PC-9 (cell line): ENCODE data around the gene MTO1. TPM values are rescaled to one million over a fixed set of nuclear protein-coding genes. Genes with fewer than 3 reads are reported as not detected.

Experiments
- BruUV-seq: library from RNA; stranded (reverse); fragments of 400-500 nt; replicated peaks from 2 replicates; lab custom pipeline; 2021; lab: Mats Ljungman, UMichigan
- CTCF ChIA-PET: fragments of 300-600 bp; sonication (Branson Sonifier 250); formaldehyde crosslinking; loops from one replicate; lab custom pipeline; 2022; ENCODE audit warnings: antibody characterized with exemption; lab: Charles Lee
- POLR2A ChIA-PET: fragments of 300-600 bp; sonication (Branson Sonifier 250); formaldehyde crosslinking; loops from one replicate; lab custom pipeline; 2022; ENCODE audit warnings: antibody characterized with exemption; ENCODE audit not compliant: unreplicated experiment; lab: Charles Lee
- DNase-seq, 2 experiments: peaks; one replicate each; pipeline versions ENCODE4 v3.0.0 to v3.0.0-alpha.2; 2015 to 2022; ENCODE audit warnings: mixed read lengths in 1 of 2
- H2AFZ ChIP-seq: fragments of 200-600 bp; sonication (generic); 2 replicates; pipeline ENCODE4 v1.8.1; 2017; ENCODE audit warnings: antibody characterized with exemption
- H3F3A ChIP-seq: fragments of 200-600 bp; sonication (generic); 2 replicates; pipeline ENCODE4 v1.8.1; 2017; ENCODE audit warnings: antibody characterized with exemption, mild to moderate bottlenecking, low read depth; ENCODE audit not compliant: insufficient read depth
- H3K27ac ChIP-seq: fragments of 200-600 bp; sonication (generic); 2 replicates; pipeline ENCODE4 v1.6.1; 2016; ENCODE audit warnings: mixed run types
- H3K27me3 ChIP-seq: fragments of 200-600 bp; sonication (generic); 2 replicates; pipeline ENCODE4 v1.6.1; 2016; ENCODE audit warnings: low read depth, mixed run types; ENCODE audit not compliant: insufficient read depth
- H3K36me3 ChIP-seq: fragments of 200-600 bp; sonication (generic); 2 replicates; pipeline ENCODE4 v1.6.1; 2016; ENCODE audit warnings: low read depth, mixed run types
- H3K4me1 ChIP-seq: fragments of 200-600 bp; sonication (generic); replicated peaks from 2 replicates; pipeline ENCODE4 v1.6.1; 2016; ENCODE audit warnings: mixed run types; ENCODE audit not compliant: insufficient read depth
- H3K4me2 ChIP-seq: fragments of 200-600 bp; sonication (generic); 2 replicates; pipeline ENCODE4 v1.6.1; 2017; ENCODE audit warnings: mixed run types
- H3K4me3 ChIP-seq: fragments of 200-600 bp; sonication (generic); 2 replicates; pipeline ENCODE4 v1.6.1; 2016; ENCODE audit warnings: mixed run types
- H3K79me2 ChIP-seq: fragments of 200-600 bp; sonication (generic); 2 replicates; pipeline ENCODE4 v1.6.1; 2017; ENCODE audit warnings: low read depth, mixed run types
- H3K9me2 ChIP-seq: fragments of 200-600 bp; sonication (generic); 2 replicates; pipeline ENCODE4 v1.8.1; 2017; ENCODE audit warnings: mild to moderate bottlenecking; ENCODE audit not compliant: insufficient read depth
- H3K9me3 ChIP-seq: fragments of 200-600 bp; sonication (generic); 2 replicates; pipeline ENCODE4 v1.8.1; 2016; ENCODE audit warnings: low read depth; ENCODE audit not compliant: insufficient read depth
- H4K20me1 ChIP-seq: fragments of 200-600 bp; sonication (generic); 2 replicates; pipeline ENCODE4 v1.8.1; 2017; ENCODE audit not compliant: insufficient read depth
- EZH2 ChIP-seq: fragments of 200-600 bp; sonication (generic); IDR thresholded peaks from 2 replicates; pipeline ENCODE4 v1.8.0; 2017; ENCODE audit warnings: antibody characterized with exemption, low read depth
- intact Hi-C: fragments of 100-400 bp; cut with micrococcal nuclease; formaldehyde crosslinking; loops from one replicate; pipeline ENCODE4 v1.10.0; 2022; ENCODE audit not compliant: unreplicated experiment
- total RNA-seq: library from RNA; stranded (reverse); gene quantifications from 2 replicates; pipeline ENCODE4 v1.2.3, GENCODE V29; 2021
- TF ChIP-seq, protein P1 (sequence below): fragments of 200-600 bp; sonication (generic); conservative IDR thresholded peaks from 2 replicates; pipeline ENCODE4 v1.6.1; 2017; ENCODE audit warnings: mixed run types, antibody characterized with exemption, mild to moderate bottlenecking, moderate library complexity

The MTO1 gene
- total RNA-seq, 1 experiment from 2014 or later = 27.2 TPM

DNA sequence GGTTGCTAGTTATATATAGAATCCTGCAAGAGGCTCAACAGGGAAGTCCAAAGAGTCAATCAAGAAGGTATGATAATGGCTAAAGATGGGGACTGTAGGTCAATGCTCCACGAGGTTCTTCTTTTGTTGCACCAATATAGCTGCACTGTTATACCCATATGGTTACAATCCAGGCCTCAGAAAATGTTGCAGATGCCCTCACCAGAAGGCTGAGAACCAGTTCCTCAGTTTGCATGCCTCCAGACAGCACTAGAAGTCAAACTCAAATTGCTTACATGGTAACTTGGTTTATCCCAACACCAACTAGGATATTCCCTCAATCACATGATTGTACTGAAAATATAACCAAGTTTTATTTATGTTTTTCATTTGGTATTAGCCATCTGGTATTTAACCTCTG, 47.2 kb downstream of the MTO1 start:
- TF ChIP-seq EZH2 = no peak
- TF ChIP-seq, protein P1, sequence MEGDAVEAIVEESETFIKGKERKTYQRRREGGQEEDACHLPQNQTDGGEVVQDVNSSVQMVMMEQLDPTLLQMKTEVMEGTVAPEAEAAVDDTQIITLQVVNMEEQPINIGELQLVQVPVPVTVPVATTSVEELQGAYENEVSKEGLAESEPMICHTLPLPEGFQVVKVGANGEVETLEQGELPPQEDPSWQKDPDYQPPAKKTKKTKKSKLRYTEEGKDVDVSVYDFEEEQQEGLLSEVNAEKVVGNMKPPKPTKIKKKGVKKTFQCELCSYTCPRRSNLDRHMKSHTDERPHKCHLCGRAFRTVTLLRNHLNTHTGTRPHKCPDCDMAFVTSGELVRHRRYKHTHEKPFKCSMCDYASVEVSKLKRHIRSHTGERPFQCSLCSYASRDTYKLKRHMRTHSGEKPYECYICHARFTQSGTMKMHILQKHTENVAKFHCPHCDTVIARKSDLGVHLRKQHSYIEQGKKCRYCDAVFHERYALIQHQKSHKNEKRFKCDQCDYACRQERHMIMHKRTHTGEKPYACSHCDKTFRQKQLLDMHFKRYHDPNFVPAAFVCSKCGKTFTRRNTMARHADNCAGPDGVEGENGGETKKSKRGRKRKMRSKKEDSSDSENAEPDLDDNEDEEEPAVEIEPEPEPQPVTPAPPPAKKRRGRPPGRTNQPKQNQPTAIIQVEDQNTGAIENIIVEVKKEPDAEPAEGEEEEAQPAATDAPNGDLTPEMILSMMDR = no peak
- H3K4me1 ChIP-seq = no peaks in the 10 kb centered on the region
- H3K4me3 ChIP-seq = no peak overlapping the region
- H2AFZ ChIP-seq = no peak overlapping the region
- H4K20me1 ChIP-seq = peaks cover 8% of the 10 kb centered on the region; the same call in 1 of the 2 replicates
- H3K9me2 ChIP-seq = no peaks in the 10 kb centered on the region
- H3F3A ChIP-seq = peaks cover 27% of the 10 kb centered on the region
- H3K4me2 ChIP-seq = no peak overlapping the region
- DNase-seq = no peak
- intact Hi-C loops = loop anchor here (5.0 kb wide), 1 partner anchor 46 kb away; the partner anchor contains the start of gene MTO1
- ChIA-PET CTCF (no interaction called here), POLR2A (no interaction called here)
- H3K36me3 ChIP-seq = no peaks in the 10 kb centered on the region
- no peak overlapping the region for H3K27ac ChIP-seq
- H3K27me3 ChIP-seq = no peaks in the 10 kb centered on the region
- H3K79me2 ChIP-seq = no peaks in the 10 kb centered on the region
- H3K9me3 ChIP-seq = no peaks in the 10 kb centered on the region; the same call in 1 of the 2 replicates
- no TSS peak for BruUV-seq

DNA sequence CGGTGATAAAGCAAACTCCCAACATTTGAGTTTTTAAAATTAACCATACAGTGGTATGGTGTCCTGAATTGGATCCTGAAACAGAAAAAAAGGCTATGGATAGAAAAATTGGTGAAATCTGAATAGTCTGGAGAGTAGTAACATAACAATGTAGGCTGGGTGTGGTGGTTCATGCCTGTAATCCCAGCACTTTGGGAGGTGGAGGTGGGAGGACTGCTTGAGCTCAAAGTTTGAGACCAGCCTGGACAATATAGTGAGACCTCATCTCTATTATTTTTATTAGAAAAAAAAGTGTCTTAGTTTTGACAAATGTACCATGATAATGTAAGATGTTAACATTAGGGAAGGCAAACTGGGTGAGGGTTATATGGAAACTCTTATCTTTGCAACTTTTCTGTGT, 48.3 kb downstream of the MTO1 start:
- H3K79me2 ChIP-seq = no peaks in the 10 kb centered on the region
- H3K4me1 ChIP-seq = no peaks in the 10 kb centered on the region
- H2AFZ ChIP-seq = no peak overlapping the region
- H4K20me1 ChIP-seq = peaks cover 14% of the 10 kb centered on the region
- intact Hi-C loops = loop anchor here (5.0 kb wide), 1 partner anchor 48 kb away; the partner anchor contains the start of gene MTO1
- no TSS peak for BruUV-seq
- H3K27me3 ChIP-seq = no peaks in the 10 kb centered on the region
- no peak overlapping the region for H3K4me2 ChIP-seq
- DNase-seq = no peak
- ChIA-PET CTCF (no interaction called here), POLR2A (no interaction called here)
- H3K9me3 ChIP-seq = no peaks in the 10 kb centered on the region; the same call in 1 of the 2 replicates
- 0 out of 2 replicates have a peak, but pooled peaks cover 2% of the 10 kb centered on the region for H3K36me3 ChIP-seq
- peaks cover 37% of the 10 kb centered on the region for H3F3A ChIP-seq
- H3K4me3 ChIP-seq = no peak overlapping the region
- no peaks in the 10 kb centered on the region for H3K9me2 ChIP-seq
- H3K27ac ChIP-seq = no peak overlapping the region
- no peak for TF ChIP-seq EZH2
- TF ChIP-seq, protein P1 = no peak

DNA sequence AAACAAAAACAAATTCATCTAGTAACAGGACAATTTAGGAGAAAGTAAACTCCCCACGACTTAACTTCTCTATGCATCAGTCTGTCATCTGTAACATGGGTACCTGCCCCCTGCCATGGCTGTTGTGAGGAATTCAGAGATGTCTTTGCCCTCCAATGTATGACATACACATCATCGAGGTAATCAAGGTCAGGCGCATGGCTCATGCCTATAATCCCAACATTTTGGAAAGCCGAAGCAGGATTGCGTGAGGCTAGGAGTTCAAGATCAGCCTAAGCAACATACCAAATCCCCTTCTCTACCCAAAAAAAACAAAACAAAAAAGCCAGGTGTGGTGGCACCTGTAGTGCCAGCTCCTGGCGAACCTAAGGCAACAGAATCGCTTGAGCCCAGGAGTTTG, 50.3 kb downstream of the MTO1 start:
- H3K27me3 ChIP-seq = no peaks in the 10 kb centered on the region
- H3K9me2 ChIP-seq = no peaks in the 10 kb centered on the region
- H3K4me1 ChIP-seq = peaks cover 9% of the 10 kb centered on the region; the same call in 1 of the 2 replicates
- peaks cover 13% of the 10 kb centered on the region for H3K36me3 ChIP-seq
- H3K27ac ChIP-seq = no peak overlapping the region
- ChIA-PET POLR2A (interaction anchor here (0.6 kb wide), 1 partner anchor 136 kb away, joined by 3 read pairs; no protein-coding TSS in a partner anchor), CTCF (interaction anchor here (0.5 kb wide), 1 partner anchor 104 kb away, joined by 6 read pairs; no protein-coding TSS in a partner anchor)
- H3K4me2 ChIP-seq = no peak overlapping the region
- DNase-seq = peak in 1 of 2 experiments; percentile 41
- intact Hi-C loops = no loop called here
- no peak overlapping the region for H2AFZ ChIP-seq
- peaks cover 6% of the 10 kb centered on the region for H3K79me2 ChIP-seq
- TF ChIP-seq EZH2 = no peak
- TF ChIP-seq, protein P1 = no peak
- peaks cover 32% of the 10 kb centered on the region for H4K20me1 ChIP-seq
- H3K9me3 ChIP-seq = no peaks in the 10 kb centered on the region
- no TSS peak for BruUV-seq
- H3K4me3 ChIP-seq = no peak overlapping the region
- H3F3A ChIP-seq = peaks cover 57% of the 10 kb centered on the region
